ENCODE measurements around the gene TFCP2L1. TPM values are rescaled to one million over a fixed set of nuclear protein-coding genes. Genes with fewer than 3 reads are reported as not detected.
A peak's percentile ranks its signal among the peaks of the same experiment; 100 is the strongest.

TFCP2L1 gene
- total RNA-seq, 1 experiment from 2014 or later: 29.8 TPM

GRCh38 chr2:121205321-121205942 is 79.6 kb downstream of the TFCP2L1 start:
- peak overlapping the region; percentile 47 for H3K27ac Mint-ChIP-seq (ENCODE audit: unreplicated experiment)
- no TSS peak for BruUV-seq (replicated peaks)
- CTCF ChIA-PET: interaction anchor here (0.6 to 1.4 kb wide), 6 partner anchors 8 to 110 kb away, joined by 3 to 13 read pairs (median 4); no protein-coding TSS in a partner anchor
- peaks cover 49% of the 10 kb centered on the region for H3K4me1 Mint-ChIP-seq (ENCODE audit: low read depth, unreplicated experiment)
- H3K4me3 Mint-ChIP-seq (ENCODE audit: low read depth, unreplicated experiment): no peak overlapping the region
- peak; percentile 84 for DNase-seq
- no peaks in the 10 kb centered on the region for H3K27me3 Mint-ChIP-seq (ENCODE audit: unreplicated experiment)
- intact Hi-C loops (cut with micrococcal nuclease; ENCODE audit: unreplicated experiment): loop anchor here (5.0 to 10.0 kb wide), 2 partner anchors 52 to 61 kb away; no protein-coding TSS in a partner anchor
- TF ChIP-seq, protein P1, sequence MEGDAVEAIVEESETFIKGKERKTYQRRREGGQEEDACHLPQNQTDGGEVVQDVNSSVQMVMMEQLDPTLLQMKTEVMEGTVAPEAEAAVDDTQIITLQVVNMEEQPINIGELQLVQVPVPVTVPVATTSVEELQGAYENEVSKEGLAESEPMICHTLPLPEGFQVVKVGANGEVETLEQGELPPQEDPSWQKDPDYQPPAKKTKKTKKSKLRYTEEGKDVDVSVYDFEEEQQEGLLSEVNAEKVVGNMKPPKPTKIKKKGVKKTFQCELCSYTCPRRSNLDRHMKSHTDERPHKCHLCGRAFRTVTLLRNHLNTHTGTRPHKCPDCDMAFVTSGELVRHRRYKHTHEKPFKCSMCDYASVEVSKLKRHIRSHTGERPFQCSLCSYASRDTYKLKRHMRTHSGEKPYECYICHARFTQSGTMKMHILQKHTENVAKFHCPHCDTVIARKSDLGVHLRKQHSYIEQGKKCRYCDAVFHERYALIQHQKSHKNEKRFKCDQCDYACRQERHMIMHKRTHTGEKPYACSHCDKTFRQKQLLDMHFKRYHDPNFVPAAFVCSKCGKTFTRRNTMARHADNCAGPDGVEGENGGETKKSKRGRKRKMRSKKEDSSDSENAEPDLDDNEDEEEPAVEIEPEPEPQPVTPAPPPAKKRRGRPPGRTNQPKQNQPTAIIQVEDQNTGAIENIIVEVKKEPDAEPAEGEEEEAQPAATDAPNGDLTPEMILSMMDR (IDR thresholded peaks at IDR 0.05; ENCODE audit: unreplicated experiment): no peak
- H3K36me3 Mint-ChIP-seq (ENCODE audit: insufficient read depth, unreplicated experiment): no peaks in the 10 kb centered on the region
- H3K9me3 Mint-ChIP-seq (ENCODE audit: low read depth, unreplicated experiment): no peaks in the 10 kb centered on the region

DNA sequence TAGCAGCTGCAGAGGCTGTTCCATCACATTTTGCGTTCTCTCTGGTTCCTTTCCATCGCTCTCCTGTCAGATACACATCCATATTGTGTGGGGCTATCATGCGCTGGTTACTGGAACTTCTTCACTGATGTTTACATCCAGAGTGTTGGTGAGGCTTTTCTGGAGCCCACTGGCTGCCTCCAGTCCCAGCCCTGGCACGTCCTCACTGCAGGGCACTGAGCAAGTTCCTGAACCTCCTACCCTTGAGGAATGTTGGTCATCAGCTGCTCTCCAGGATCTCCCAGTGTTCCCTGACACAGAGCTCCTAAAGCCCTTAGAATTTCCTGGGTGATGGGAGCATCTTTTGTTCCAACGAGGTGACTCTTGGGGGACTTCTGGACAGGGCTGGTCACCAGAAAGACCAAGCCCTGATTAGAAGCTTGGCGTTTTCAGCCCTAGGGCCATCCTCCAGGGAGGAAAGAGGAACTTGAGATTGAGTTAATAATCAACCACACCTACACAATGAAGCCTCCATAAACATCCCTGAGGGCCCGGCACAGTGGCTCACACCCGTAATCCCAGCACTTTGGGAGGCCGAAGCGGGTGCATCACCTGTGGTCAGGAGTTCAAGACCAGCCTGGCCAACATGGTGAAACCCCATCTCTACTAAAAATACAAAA is 81.3 kb downstream of the TFCP2L1 start:
- TF ChIP-seq, protein P1 (IDR thresholded peaks at IDR 0.05; ENCODE audit: unreplicated experiment): no peak
- BruUV-seq (replicated peaks): no TSS peak
- intact Hi-C loops (cut with micrococcal nuclease; ENCODE audit: unreplicated experiment): loop anchor here (10.0 kb wide), 1 partner anchor 59 kb away; no protein-coding TSS in a partner anchor
- H3K27ac Mint-ChIP-seq (ENCODE audit: unreplicated experiment): no peak overlapping the region
- no peak overlapping the region for H3K4me3 Mint-ChIP-seq (ENCODE audit: low read depth, unreplicated experiment)
- H3K27me3 Mint-ChIP-seq (ENCODE audit: unreplicated experiment): no peaks in the 10 kb centered on the region
- CTCF ChIA-PET: interaction anchor here (1.4 kb wide), 1 partner anchor 75 kb away, joined by 3 read pairs; no protein-coding TSS in a partner anchor
- H3K36me3 Mint-ChIP-seq (ENCODE audit: insufficient read depth, unreplicated experiment): no peaks in the 10 kb centered on the region
- no peak for DNase-seq
- peaks cover 41% of the 10 kb centered on the region for H3K4me1 Mint-ChIP-seq (ENCODE audit: low read depth, unreplicated experiment)
- H3K9me3 Mint-ChIP-seq (ENCODE audit: low read depth, unreplicated experiment): no peaks in the 10 kb centered on the region

GRCh38 chr2:121202541-121203310 is 82.3 kb downstream of the TFCP2L1 start:
- DNase-seq: no peak
- CTCF ChIA-PET: interaction anchor here (1.4 kb wide), 1 partner anchor 74 kb away, joined by 3 read pairs; no protein-coding TSS in a partner anchor
- intact Hi-C loops (cut with micrococcal nuclease; ENCODE audit: unreplicated experiment): loop anchor here (10.0 kb wide), 1 partner anchor 58 kb away; no protein-coding TSS in a partner anchor
- no peaks in the 10 kb centered on the region for H3K36me3 Mint-ChIP-seq (ENCODE audit: insufficient read depth, unreplicated experiment)
- no TSS peak for BruUV-seq (replicated peaks)
- H3K4me1 Mint-ChIP-seq (ENCODE audit: low read depth, unreplicated experiment): peaks cover 42% of the 10 kb centered on the region
- no peaks in the 10 kb centered on the region for H3K27me3 Mint-ChIP-seq (ENCODE audit: unreplicated experiment)
- no peak overlapping the region for H3K27ac Mint-ChIP-seq (ENCODE audit: unreplicated experiment)
- H3K4me3 Mint-ChIP-seq (ENCODE audit: low read depth, unreplicated experiment): no peak overlapping the region
- TF ChIP-seq, protein P1 (IDR thresholded peaks at IDR 0.05; ENCODE audit: unreplicated experiment): no peak
- H3K9me3 Mint-ChIP-seq (ENCODE audit: low read depth, unreplicated experiment): no peaks in the 10 kb centered on the region

DNA sequence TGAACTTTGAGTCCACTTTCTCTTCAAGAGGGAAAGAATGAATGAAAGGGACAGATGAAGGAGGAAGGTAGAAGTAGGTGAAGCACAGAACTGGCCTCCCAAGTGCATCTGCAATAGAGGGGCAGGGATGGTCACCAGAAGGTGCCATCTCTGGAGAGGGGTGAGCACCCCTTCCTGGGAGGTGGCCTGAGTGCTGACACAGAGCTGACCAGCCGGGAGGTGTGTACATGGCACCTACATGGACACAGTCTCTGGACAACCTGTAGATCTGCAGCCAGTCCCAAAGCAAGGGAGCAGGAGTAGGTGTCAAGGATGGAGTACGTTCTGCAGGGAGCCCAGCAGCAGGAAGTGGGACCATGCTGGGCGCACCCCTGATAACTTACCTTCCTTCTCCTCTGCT is 83.2 kb downstream of the TFCP2L1 start:
- no TSS peak for BruUV-seq (replicated peaks)
- no peaks in the 10 kb centered on the region for H3K27me3 Mint-ChIP-seq (ENCODE audit: unreplicated experiment)
- no peak for DNase-seq
- no peak overlapping the region for H3K4me3 Mint-ChIP-seq (ENCODE audit: low read depth, unreplicated experiment)
- H3K9me3 Mint-ChIP-seq (ENCODE audit: low read depth, unreplicated experiment): no peaks in the 10 kb centered on the region
- CTCF ChIA-PET: no interaction called here
- TF ChIP-seq, protein P1 (IDR thresholded peaks at IDR 0.05; ENCODE audit: unreplicated experiment): no peak
- peaks cover 51% of the 10 kb centered on the region for H3K4me1 Mint-ChIP-seq (ENCODE audit: low read depth, unreplicated experiment)
- no peak overlapping the region for H3K27ac Mint-ChIP-seq (ENCODE audit: unreplicated experiment)
- intact Hi-C loops (cut with micrococcal nuclease; ENCODE audit: unreplicated experiment): loop anchor here (10.0 kb wide), 1 partner anchor 57 kb away; no protein-coding TSS in a partner anchor
- H3K36me3 Mint-ChIP-seq (ENCODE audit: insufficient read depth, unreplicated experiment): peaks cover 3% of the 10 kb centered on the region

All from Calu3 (cell line).